Aortic smooth muscle cell (primary cell): Measurements from ENCODE around the gene ARHGEF38. TPM values are rescaled to one million over a fixed set of nuclear protein-coding genes. Genes with fewer than 3 reads are reported as not detected.

Experiments used
- total RNA-seq: library from RNA; depleted of rRNA; stranded (reverse); fragments of >200 nt; gene quantifications from 2 replicates; pipeline ENCODE4 v1.2.3, GENCODE V29; 2014

The ARHGEF38 gene
- not detected in 2 replicates for total RNA-seq

GRCh38 chr4:105551965-105552746 lies at the start of gene ARHGEF38:
TSS of gene ARHGEF38 (plus strand) at chr4:105552620. CDS start at chr4:105552766, 146 bp downstream.

GRCh38 chr4:105708181-105709080 lies 156.0 kb downstream of the ARHGEF38 start, which contains the start of the genes GSTCD and INTS12:
TSS of gene GSTCD (plus strand) at chr4:105708784. CDS start at chr4:105717614, 8,830 bp downstream.
TSS of gene INTS12 (minus strand) at chr4:105708689. CDS start at chr4:105700005, 8,684 bp downstream.

Other genes starting within 250 kb of the ARHGEF38 start
- gene PPA2, start 78.6 kb upstream of the ARHGEF38 start, total RNA-seq: 49.1 and 62.5 TPM in 2 replicates
- gene INTS12, start 156.1 kb downstream of the ARHGEF38 start, total RNA-seq: 13.9 and 15.1 TPM in 2 replicates
- 6.8 and 7.9 TPM in 2 replicates for gene GSTCD, start 156.2 kb downstream of the ARHGEF38 start, total RNA-seq